GM12878 (cell line): ENCODE data around the gene AKNA. TPM values are rescaled to one million over a fixed set of nuclear protein-coding genes. Genes with fewer than 3 reads are reported as not detected.
A peak's percentile ranks its signal among the peaks of the same experiment; 100 is the strongest.

Source experiments
- ATAC-seq: fragments of 200-7000 bp; cut with Tn5 transposase; 3 replicates; pipeline ENCODE4 v1.9.1; 2020; ENCODE audit warnings: mild to moderate bottlenecking, moderate library complexity
- BruUV-seq: library from RNA; stranded (reverse); fragments of 400-500 nt; replicated peaks from 2 replicates; lab custom pipeline; 2021; lab: Mats Ljungman, UMichigan
- CTCF ChIA-PET: fragments of 300-600 bp; sonication (Branson Sonifier 250); formaldehyde crosslinking; extraction: SDS; loops from one replicate; lab custom pipeline; 2021; ENCODE audit warnings: inconsistent platforms; lab: Yijun Ruan, JAX
- POLR2A ChIA-PET: fragments of 350-600 bp; formaldehyde crosslinking; extraction: SDS; loops from one replicate; lab custom pipeline; 2021; ENCODE audit warnings: inconsistent platforms; lab: Charles Lee
- RAD21 ChIA-PET: fragments of 300-600 bp; sonication (Branson Sonifier 250); formaldehyde crosslinking; loops from one replicate; lab custom pipeline; 2023; ENCODE audit warnings: antibody characterized with exemption; ENCODE audit not compliant: unreplicated experiment; lab: Charles Lee
- SMC1A ChIA-PET: fragments of 300-600 bp; sonication (Branson Sonifier 250); formaldehyde crosslinking; loops from one replicate; lab custom pipeline; 2023; ENCODE audit not compliant: unreplicated experiment, uncharacterized antibody; lab: Charles Lee
- DNase-seq: peaks from one replicate; pipeline ENCODE4 v3.0.0-alpha.2; 2011; ENCODE audit warnings: low read depth, low spot score
- FAIRE-seq: peaks from 3 replicates; lab custom pipeline; 2011; peaks lifted over from hg19 to GRCh38; lab: Jason Lieb, UNC
- H2AFZ ChIP-seq: 2 replicates; pipeline ENCODE4 v1.6.0; 2011; ENCODE audit warnings: low read depth, low read length, control low read depth; ENCODE audit not compliant: control insufficient read depth
- H3K27ac ChIP-seq: 2 replicates; pipeline ENCODE4 v1.5.1; 2011; ENCODE audit warnings: control low read depth; ENCODE audit not compliant: control insufficient read depth, insufficient read depth
- H3K27me3 ChIP-seq, 2 experiments: replicated peaks in 1 of 2; 2 replicates each; pipeline versions ENCODE4 v1.6.0 to v1.6.1; 2011; ENCODE audit warnings: low read length in 1 of 2; ENCODE audit not compliant: control insufficient read depth in 2 of 2, insufficient read depth in 2 of 2
- H3K36me3 ChIP-seq, 2 experiments: 2 replicates each; pipeline ENCODE4 v1.5.1; 2011; ENCODE audit warnings: low read length in 1 of 2; ENCODE audit not compliant: control insufficient read depth in 2 of 2, insufficient read depth in 2 of 2
- H3K4me1 ChIP-seq: 2 replicates; pipeline ENCODE4 v1.6.1; 2011; ENCODE audit warnings: mild to moderate bottlenecking, low read length, moderate library complexity, mixed read lengths; ENCODE audit not compliant: control insufficient read depth, insufficient read depth
- H3K4me2 ChIP-seq: 2 replicates; pipeline ENCODE4 v1.6.0; 2011; ENCODE audit warnings: control low read depth; ENCODE audit not compliant: control insufficient read depth, insufficient read depth
- H3K4me3 ChIP-seq: fragments of 200-600 bp; sonication (generic); 2 replicates; pipeline ENCODE4 v1.5.1; 2016
- H3K79me2 ChIP-seq: 2 replicates; pipeline ENCODE4 v1.6.0; 2011; ENCODE audit warnings: low read length; ENCODE audit not compliant: control insufficient read depth, insufficient read depth
- H3K9ac ChIP-seq: 2 replicates; pipeline ENCODE4 v1.8.0; 2011; ENCODE audit warnings: low read length, control low read depth, mixed read lengths; ENCODE audit not compliant: control insufficient read depth, insufficient read depth
- H3K9me3 ChIP-seq: replicated peaks from 3 replicates; pipeline ENCODE4 v1.5.1; 2011; ENCODE audit warnings: mild to moderate bottlenecking, low read length; ENCODE audit not compliant: control insufficient read depth, insufficient read depth
- H4K20me1 ChIP-seq: 2 replicates; pipeline ENCODE4 v1.6.0; 2011; ENCODE audit not compliant: control insufficient read depth, insufficient read depth
- CEBPZ ChIP-seq: fragments of 150-350 bp; IDR thresholded peaks from 2 replicates; pipeline ENCODE4 v1.6.1; 2016; ENCODE audit warnings: low read depth, low read length
- LARP7 ChIP-seq: fragments of 450-650 bp; IDR thresholded peaks from 2 replicates; pipeline ENCODE4 v1.6.1; 2017; ENCODE audit warnings: mild to moderate bottlenecking
- YBX1 ChIP-seq: fragments of 450-650 bp; IDR thresholded peaks from 2 replicates; pipeline ENCODE4 v1.6.1; 2016; ENCODE audit warnings: antibody characterized with exemption
- ZNF24 ChIP-seq: fragments of 450-650 bp; IDR thresholded peaks from 2 replicates; pipeline ENCODE4 v1.6.1; 2017; ENCODE audit warnings: antibody characterized with exemption, mild to moderate bottlenecking
- WGBS: methylation state at CpG from one replicate; pipeline ENCODE4 v1.1.6; 2016; ENCODE audit warnings: low lambda C conversion rate; ENCODE audit not compliant: insufficient replicate concordance, insufficient coverage; ENCODE audit errors: missing lambda C conversion rate; 5-methylcytosine and 5-hydroxymethylcytosine counted together
- in situ Hi-C: fragments of 300-500 bp; cut with MboI; formaldehyde crosslinking; loops from 9 replicates; pipeline ENCODE4 v1.14.3; 2018; ENCODE audit warnings: mixed read lengths
- intact Hi-C: fragments of 100-400 bp; cut with micrococcal nuclease; formaldehyde crosslinking; loops from one replicate; pipeline ENCODE4 v1.14.2; 2022; ENCODE audit not compliant: unreplicated experiment
- polyA plus RNA-seq, 11 experiments: library from polyadenylated mRNA; depleted of rRNA in 4 of 11; unstranded in 6 of 11; stranded (reverse) in 5 of 11; fragments of >200 nt; fragmentation: Nextera tagmentation in 4 of 11; fragmentation: Illumina TruSeq in 1 of 11; extraction: Ambion mirVana in 4 of 11; extraction: Trizol in 1 of 11; gene quantifications; 1 replicate in 1 of 11; 2 replicates in 10 of 11; pipeline versions ENCODE4 v1.2.1 to v1.2.3, GENCODE V29; 2011 to 2016; ENCODE audit warnings: inconsistent platforms in 2 of 11, missing spikeins in 2 of 11, low read depth in 1 of 11
- total RNA-seq, 4 experiments: library from RNA; depleted of rRNA in 3 of 4; stranded (reverse); fragments of >200 nt in 3 of 4; fragmentation: Illumina TruSeq in 1 of 4; extraction: Trizol in 1 of 4; gene quantifications; 2 replicates each; pipeline versions ENCODE4 v1.2.1 to v1.2.3, GENCODE V29; 2013 to 2021

Gene AKNA
- total and polyA plus RNA-seq, 10 of the 15 experiments (the other 5 are each of a cell fraction or from before 2014, with no cell fraction given): 1.6 to 132 (median 35.3) TPM

GRCh38 chr9:114342755-114343440 lies 44.9 kb downstream of the AKNA start:
- H3K4me1 ChIP-seq: peaks cover 6% of the 10 kb centered on the region; the same call in 1 of the 2 replicates
- DNase-seq: no peak
- ChIA-PET SMC1A (interaction anchor here (0.9 to 5.7 kb wide), 5 partner anchors 9 to 57 kb away, joined by 3 to 50 read pairs (median 3); partner anchors contain the start of gene AKNA), POLR2A (no interaction called here), CTCF (interaction anchor here (1.6 to 6.6 kb wide), 2 partner anchors 44 to 63 kb away, joined by 6 to 122 read pairs; partner anchors contain the start of gene AKNA), RAD21 (no interaction called here)
- in situ Hi-C loops: no loop called here
- ATAC-seq: no peak
- H3K36me3 ChIP-seq: peaks cover 55 to 74% of the 10 kb centered on the region in 2 experiments
- H3K9me3 ChIP-seq: no peaks in the 10 kb centered on the region
- no peak overlapping the region for H3K9ac ChIP-seq
- no peak for FAIRE-seq
- WGBS: 86% methylated on average over 5 of the region's 5 CpGs
- TF ChIP-seq YBX1 (no peak), CEBPZ (no peak), ZNF24 (peak; percentile 94), LARP7 (no peak)
- H3K27me3 ChIP-seq: no peaks in the 10 kb centered on the region
- H3K4me3 ChIP-seq: no peak overlapping the region
- no peak overlapping the region for H3K4me2 ChIP-seq
- H4K20me1 ChIP-seq: 0 out of 2 replicates have a peak, but pooled peaks cover 4% of the 10 kb centered on the region
- H3K79me2 ChIP-seq: no peaks in the 10 kb centered on the region
- H2AFZ ChIP-seq: no peak overlapping the region
- BruUV-seq: no TSS peak
- intact Hi-C loops: loop anchor here (5.0 to 10.0 kb wide), 2 partner anchors 162 to 309 kb away; partner anchors contain the start of gene WHRN
- no peak overlapping the region for H3K27ac ChIP-seq
